GM19238 (cell line): ENCODE measurements around the gene ECI2.
"Not testable (repeated sequence)": the region's sequence is repeated elsewhere in the genome, so short reads cannot be mapped to it uniquely, and the experiment has no call there.

Source experiments
- DNase-seq: peaks from one replicate; pipeline ENCODE4 v3.0.0; 2011; ENCODE audit warnings: low spot score; ENCODE audit not compliant: insufficient read length

Gene ECI2

GRCh38 chr6:4103929-4104328 lies 31.4 kb downstream of the ECI2 start:
- DNase-seq, result no peak

DNA sequence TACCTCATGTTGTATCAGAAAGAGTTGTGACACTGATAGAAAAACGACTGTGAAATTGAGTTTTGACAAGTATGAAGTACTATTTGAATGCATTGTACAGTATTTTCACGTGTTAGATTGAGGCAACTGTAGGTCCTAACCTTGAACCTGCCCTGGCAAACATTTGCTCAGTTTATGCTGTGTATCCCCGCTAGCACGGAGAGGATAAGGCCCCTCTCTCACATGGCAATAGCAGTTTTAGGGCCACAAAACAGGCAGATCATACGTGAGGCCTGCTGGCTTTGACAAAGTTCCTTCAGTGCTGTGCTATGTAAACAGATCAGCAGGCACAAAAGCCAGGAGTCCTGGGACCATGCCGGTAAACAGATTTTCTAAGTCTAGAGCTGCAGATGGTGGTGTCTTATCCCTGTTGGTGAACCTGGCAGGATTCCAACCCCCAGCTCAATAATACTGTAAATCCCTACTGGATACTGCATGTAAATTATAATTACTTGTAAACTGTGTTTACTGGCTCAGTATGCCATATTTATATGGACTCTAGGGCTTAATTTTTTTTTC lies 32.6 kb downstream of the ECI2 start:
- DNase-seq, result no peak

DNA sequence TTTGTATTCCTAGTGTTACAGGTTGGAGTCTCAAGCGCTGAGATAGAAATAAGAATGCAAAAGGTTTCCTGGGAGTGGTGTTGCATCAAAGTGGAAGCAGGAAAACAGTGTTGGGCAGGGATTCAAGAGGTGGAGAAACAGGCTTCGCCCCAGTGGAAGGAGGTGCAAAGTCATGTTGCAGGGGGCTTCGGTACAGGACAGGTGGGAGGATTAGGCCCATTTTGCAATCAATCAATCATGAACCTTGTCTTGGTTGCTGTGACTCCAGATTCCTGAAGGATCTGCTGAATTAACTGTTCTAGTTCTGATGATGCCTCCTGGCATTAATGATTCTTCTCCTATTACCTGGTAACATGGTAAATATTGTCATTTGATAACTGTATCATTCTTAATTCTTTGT lies 34.1 kb downstream of the ECI2 start:
- DNase-seq, result no peak

DNA sequence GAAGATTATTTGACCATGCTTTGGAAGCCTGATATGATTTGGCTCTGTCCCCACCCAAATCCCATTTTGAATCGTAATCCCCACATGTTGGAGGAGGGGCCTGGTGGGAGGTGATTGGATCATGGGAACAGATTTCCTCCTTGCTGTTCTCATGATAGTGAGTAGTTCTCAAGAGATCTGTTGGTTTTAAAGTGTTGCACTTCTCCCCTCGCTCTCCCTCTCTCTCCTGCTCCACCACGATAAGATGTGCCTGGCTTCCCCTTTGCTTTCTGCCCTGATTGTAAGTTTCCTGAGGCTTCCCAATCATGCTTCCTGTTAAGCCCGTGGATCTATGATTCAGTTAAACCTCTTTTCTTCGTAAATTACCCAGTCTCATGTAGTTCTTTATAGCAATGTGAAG lies 34.7 kb downstream of the ECI2 start:
- DNase-seq, result no peak

DNA sequence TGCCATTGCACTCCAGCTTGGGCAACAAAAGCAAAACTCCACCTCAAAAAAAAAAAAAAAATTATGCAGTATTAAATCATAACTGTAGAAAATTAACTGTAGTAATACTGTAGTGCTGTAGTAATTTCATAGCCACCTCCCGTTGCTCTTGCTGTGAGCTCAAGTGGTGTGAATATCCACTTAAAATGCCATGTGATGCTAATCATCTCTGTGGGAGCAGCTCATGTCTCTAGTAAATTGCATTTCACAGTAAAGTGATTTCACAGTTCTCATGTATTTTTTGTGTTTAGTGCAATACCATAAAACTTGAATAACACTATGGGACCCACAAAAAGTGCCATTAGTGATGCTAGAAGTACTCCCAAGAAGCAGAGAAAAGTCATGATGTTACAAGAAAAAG lies 42.1 kb downstream of the ECI2 start:
- no peak for DNase-seq

DNA sequence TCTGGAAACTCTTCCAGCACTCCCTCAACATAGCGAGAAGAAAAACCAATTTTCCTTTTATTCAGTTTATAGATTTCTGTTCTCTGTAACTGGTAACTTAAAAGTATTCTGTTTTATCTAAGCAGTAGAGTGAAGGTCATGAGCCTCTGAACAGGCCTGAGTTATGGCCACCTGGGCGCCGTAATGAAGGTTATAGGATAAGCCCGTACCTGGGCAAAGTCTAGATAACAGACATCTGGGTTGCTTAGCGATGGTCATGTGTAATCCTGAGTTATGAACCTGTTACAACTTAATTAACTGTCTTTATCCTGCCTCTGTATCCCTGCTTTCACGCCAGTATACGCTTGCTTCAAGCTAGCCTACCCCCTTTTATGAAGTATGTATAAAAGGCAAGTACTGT lies 43.4 kb downstream of the ECI2 start:
- DNase-seq, result no peak

DNA sequence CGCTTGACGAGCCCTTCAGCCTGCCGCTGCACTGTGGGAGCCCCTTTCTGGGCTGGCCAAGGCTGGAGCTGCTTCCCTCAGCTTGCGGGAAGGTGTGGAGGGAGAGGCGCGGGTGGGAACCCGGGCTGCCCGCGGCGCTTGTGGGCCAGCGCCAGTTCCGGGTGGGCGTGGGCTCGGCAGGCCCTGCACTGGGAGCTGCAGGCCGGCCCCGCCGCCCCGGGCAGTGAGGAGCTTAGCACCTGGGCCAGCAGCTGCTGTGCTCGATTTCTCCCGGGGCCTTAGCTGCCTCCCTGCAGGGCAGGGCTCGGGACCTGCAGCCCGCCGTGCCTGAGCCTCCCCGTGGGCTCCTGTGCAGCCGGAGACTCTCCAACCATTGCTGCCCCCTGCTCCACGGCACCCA lies 45.3 kb downstream of the ECI2 start:
- DNase-seq, result not testable (repeated sequence)

GRCh38 chr6:4088704-4089103 lies 46.7 kb downstream of the ECI2 start:
- no peak for DNase-seq

DNA sequence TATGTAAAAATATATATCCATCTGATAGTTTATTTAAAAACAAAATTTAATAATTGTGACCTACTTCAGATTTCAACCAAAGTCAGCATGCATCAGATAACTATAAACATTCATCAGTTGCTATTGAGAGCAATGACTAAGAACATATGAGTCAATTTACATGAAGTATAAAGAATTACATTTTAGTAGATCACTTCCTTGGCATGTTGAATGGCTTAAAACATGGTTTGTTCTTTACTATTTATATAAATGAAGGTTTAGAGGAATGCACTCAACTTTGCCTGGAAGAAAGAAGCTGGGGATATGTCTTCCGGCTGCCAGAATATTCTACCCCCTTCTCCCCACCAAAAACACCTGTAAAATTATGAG lies 50.1 kb downstream of the ECI2 start:
- DNase-seq, result no peak

- no peak for DNase-seq
Measured at GRCh38 chr6:4084444-4085331, 50.7 kb downstream of the ECI2 start.

DNA sequence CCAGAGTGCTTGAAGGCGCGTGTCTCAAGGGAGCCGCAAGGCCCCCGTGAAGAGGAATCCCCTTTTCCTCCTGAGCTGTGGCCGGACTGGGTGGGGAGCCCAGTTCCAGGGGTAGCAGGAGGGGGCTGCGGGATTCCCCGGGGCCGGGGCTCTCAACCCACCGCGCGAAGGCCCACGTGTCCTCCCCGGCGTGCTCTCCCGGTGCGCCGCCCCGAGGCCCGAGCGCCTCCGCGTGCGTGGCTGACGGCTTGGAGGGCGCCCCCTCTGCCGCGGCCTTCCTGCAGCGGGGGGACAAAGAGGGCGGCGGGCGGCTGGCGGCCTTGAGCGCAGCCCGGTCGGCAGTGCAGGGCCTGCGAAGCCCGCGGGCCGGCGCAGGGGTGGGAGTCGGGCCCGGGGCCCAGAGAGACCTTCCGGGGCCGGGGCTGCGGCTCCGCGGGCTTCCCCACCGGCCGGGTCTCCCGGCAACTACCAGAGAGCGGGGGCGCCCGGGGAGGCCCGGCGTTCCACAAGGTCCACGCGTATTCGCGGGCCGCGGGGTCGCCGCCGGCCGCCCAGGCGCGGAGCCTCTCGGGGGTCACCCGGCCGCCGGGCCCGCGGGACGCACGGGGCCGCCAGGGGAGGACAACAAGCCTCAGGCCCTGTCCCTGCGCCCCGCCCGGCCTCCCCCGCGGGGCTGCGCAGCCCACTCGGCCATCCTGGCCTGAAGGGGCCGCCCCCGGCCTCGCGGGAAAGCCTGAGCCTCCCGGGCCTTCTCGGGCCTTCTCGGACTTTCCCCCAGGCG lies 56.5 kb downstream of the ECI2 start, which contains the start of gene FAM217A:
Gene FAM217A (minus strand): TSS at position 447 of the 781 bp plus-strand sequence. CDS start 1,723 bp downstream, outside the sequence.
- DNase-seq, result no peak

- DNase-seq, result no peak
Measured at GRCh38 chr6:4074478-4075235, 60.7 kb downstream of the ECI2 start.

DNA sequence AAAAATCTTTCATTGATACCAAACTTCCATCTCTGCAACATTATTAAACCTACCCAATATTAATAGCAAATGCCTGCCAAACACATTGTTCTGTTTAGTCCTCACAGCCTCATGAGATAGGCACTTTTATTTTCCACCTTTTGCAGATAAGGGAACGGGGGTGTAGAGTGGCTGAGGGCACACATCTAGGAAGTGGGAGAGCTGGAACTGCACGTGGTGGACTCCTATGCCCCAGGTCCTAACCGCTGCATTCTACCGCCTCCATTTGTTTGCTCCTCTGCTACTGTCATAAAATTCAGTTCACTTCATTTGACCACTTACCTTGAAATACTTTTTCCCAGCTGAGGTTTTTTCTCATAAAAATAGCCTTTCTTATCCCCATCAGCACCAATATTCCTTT lies 64.0 kb downstream of the ECI2 start:
- no peak for DNase-seq

- DNase-seq, result no peak
Measured at GRCh38 chr6:4069199-4069598, 66.2 kb downstream of the ECI2 start.

- no peak for DNase-seq
Measured at GRCh38 chr6:4067673-4068072, 67.7 kb downstream of the ECI2 start.

DNA sequence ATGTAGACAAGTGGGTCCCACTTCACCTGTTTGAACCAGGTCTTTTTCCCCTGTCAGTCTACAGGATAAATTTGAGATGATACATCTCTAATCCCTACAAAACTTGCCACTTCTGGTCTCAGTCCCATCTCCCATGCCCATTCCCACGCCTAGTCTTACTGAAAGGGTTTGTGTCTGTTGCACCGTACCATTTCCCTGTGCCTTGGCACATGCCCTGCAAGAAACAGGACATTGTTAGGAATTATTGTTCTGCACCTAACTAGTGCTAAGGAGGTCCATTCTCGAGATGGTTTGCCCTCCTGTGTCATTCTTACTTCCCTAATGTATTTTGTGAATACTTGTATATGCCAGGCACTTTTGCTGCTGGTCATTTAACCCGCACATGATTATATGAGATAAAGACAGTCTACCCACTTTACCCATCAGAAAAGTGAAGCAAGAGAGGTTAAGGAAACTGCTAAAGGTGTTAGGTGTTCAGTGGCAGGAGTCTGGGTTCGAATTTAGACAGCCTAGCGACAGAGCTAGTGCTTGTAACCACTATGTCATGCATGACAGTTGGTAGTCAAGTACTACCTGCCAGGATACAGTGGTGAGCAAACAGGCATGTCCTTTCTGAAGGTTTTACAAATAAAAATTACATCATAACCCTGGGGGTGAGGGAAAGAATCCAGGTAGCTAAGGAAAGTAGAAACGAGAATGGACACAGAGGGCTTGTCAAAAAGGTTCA lies 69.2 kb downstream of the ECI2 start:
- DNase-seq, result no peak
